IPS-15b (cell line): ENCODE data around the gene CNIH4.
"Not testable (repeated sequence)": the region's sequence is repeated elsewhere in the genome, so short reads cannot be mapped to it uniquely, and the experiment has no call there.

Experiments
- H3K27me3 ChIP-seq: one replicate; pipeline ENCODE4 v1.6.1; 2013; ENCODE audit warnings: low read length; ENCODE audit not compliant: control insufficient read depth, insufficient read depth
- H3K36me3 ChIP-seq: one replicate; pipeline ENCODE4 v1.6.1; 2013; ENCODE audit warnings: low read length; ENCODE audit not compliant: control insufficient read depth, insufficient read depth
- H3K4me1 ChIP-seq: one replicate; pipeline ENCODE4 v1.6.1; 2013; ENCODE audit warnings: mild to moderate bottlenecking, low read length; ENCODE audit not compliant: control insufficient read depth, insufficient read depth
- H3K4me3 ChIP-seq: one replicate; pipeline ENCODE4 v1.5.1; 2013; ENCODE audit warnings: low read depth, low read length
- H3K9ac ChIP-seq: one replicate; pipeline ENCODE4 v1.6.1; 2013; ENCODE audit warnings: low read depth, mild to moderate bottlenecking, low read length
- H3K9me3 ChIP-seq: one replicate; pipeline ENCODE4 v1.6.1; 2013; ENCODE audit warnings: mild to moderate bottlenecking, low read length; ENCODE audit not compliant: control insufficient read depth, insufficient read depth

CNIH4 gene

GRCh38 chr1:224356685-224357625, at the start of gene CNIH4:
Gene CNIH4 (plus strand): TSS chr1:224356879. CDS start chr1:224356925, 46 bp downstream.
- Histone ChIP-seq H3K4me1 (peaks cover 6% of the 10 kb centered on the region), H3K27me3 (no peaks in the 10 kb centered on the region), H3K9me3 (no peaks in the 10 kb centered on the region), H3K36me3 (no peaks in the 10 kb centered on the region), H3K4me3 (peak within 1 kb of the TSS; percentile 73), H3K9ac (peak within 1 kb of the TSS; percentile 71)

- Histone ChIP-seq H3K4me1 (no peaks in the 10 kb centered on the region), H3K36me3 (peaks cover 30% of the 10 kb centered on the region), H3K9ac (no peak overlapping the region), H3K9me3 (no peaks in the 10 kb centered on the region), H3K4me3 (no peak overlapping the region), H3K27me3 (no peaks in the 10 kb centered on the region)
These were observed 48.6 kb upstream of the CNIH4 start for GRCh38 chr1:224308064-224308463.

- not testable (repeated sequence) for H3K9ac ChIP-seq, H3K4me3 ChIP-seq, H3K9me3 ChIP-seq, H3K4me1 ChIP-seq, H3K27me3 ChIP-seq
- H3K36me3 ChIP-seq, result peaks cover 12% of the 10 kb centered on the region
These were observed 45.2 kb upstream of the CNIH4 start for GRCh38 chr1:224311503-224311902.

- H3K9ac ChIP-seq, result no peak overlapping the region
- H3K4me1 ChIP-seq, result no peaks in the 10 kb centered on the region
- H3K9me3 ChIP-seq, result no peaks in the 10 kb centered on the region
- H3K27me3 ChIP-seq, result no peaks in the 10 kb centered on the region
- H3K36me3 ChIP-seq, result peaks cover 10% of the 10 kb centered on the region
- H3K4me3 ChIP-seq, result no peak overlapping the region
These were observed 44.7 kb upstream of the CNIH4 start for GRCh38 chr1:224312025-224312424.

- peaks cover 4% of the 10 kb centered on the region for H3K36me3 ChIP-seq
- H3K27me3 ChIP-seq, result no peaks in the 10 kb centered on the region
- no peaks in the 10 kb centered on the region for H3K9me3 ChIP-seq
- H3K4me1 ChIP-seq, result no peaks in the 10 kb centered on the region
- no peak overlapping the region for H3K4me3 ChIP-seq
- no peak overlapping the region for H3K9ac ChIP-seq
These were observed 39.2 kb upstream of the CNIH4 start for GRCh38 chr1:224317383-224318045.

GRCh38 chr1:224321706-224322105, 35.0 kb upstream of the CNIH4 start:
- no peaks in the 10 kb centered on the region for H3K9me3 ChIP-seq

GRCh38 chr1:224325959-224326358, 30.7 kb upstream of the CNIH4 start:
- Histone ChIP-seq H3K4me3 (no peak overlapping the region), H3K9ac (no peak overlapping the region), H3K4me1 (peaks cover 4% of the 10 kb centered on the region), H3K27me3 (no peaks in the 10 kb centered on the region), H3K36me3 (no peaks in the 10 kb centered on the region), H3K9me3 (no peaks in the 10 kb centered on the region)

More at GRCh38 chr1:224321706-224322105, 35.0 kb upstream of the CNIH4 start:
- H3K36me3 ChIP-seq, result peaks cover 4% of the 10 kb centered on the region
- H3K9ac ChIP-seq, result no peak overlapping the region
- no peaks in the 10 kb centered on the region for H3K27me3 ChIP-seq
- no peaks in the 10 kb centered on the region for H3K4me1 ChIP-seq
- no peak overlapping the region for H3K4me3 ChIP-seq

- Histone ChIP-seq H3K4me3 (peak overlapping the region; percentile 0), H3K36me3 (no peaks in the 10 kb centered on the region), H3K27me3 (no peaks in the 10 kb centered on the region), H3K4me1 (peaks cover 4% of the 10 kb centered on the region), H3K9ac (no peak overlapping the region), H3K9me3 (no peaks in the 10 kb centered on the region)
These were observed 28.0 kb upstream of the CNIH4 start for GRCh38 chr1:224328644-224329043.

- peak overlapping the region; percentile 91 for H3K9ac ChIP-seq
- H3K4me3 ChIP-seq, result peak overlapping the region; percentile 97
- no peaks in the 10 kb centered on the region for H3K36me3 ChIP-seq
- H3K4me1 ChIP-seq, result peaks cover 4% of the 10 kb centered on the region
- no peaks in the 10 kb centered on the region for H3K27me3 ChIP-seq
- H3K9me3 ChIP-seq, result no peaks in the 10 kb centered on the region
These were observed 27.2 kb upstream of the CNIH4 start for GRCh38 chr1:224329484-224329841.

- Histone ChIP-seq H3K27me3 (no peaks in the 10 kb centered on the region), H3K4me1 (peaks cover 4% of the 10 kb centered on the region), H3K9ac (peak within 1 kb of the TSS; percentile 91), H3K9me3 (no peaks in the 10 kb centered on the region), H3K4me3 (peak within 1 kb of the TSS; percentile 97), H3K36me3 (no peaks in the 10 kb centered on the region)
These were observed 26.6 kb upstream of the CNIH4 start, which contains the start of gene NVL for GRCh38 chr1:224329842-224330753. Gene NVL (minus strand): TSS chr1:224330172. CDS start chr1:224330127, 45 bp downstream.

- Histone ChIP-seq H3K36me3 (no peaks in the 10 kb centered on the region), H3K9ac (no peak overlapping the region), H3K27me3 (no peaks in the 10 kb centered on the region), H3K4me3 (no peak overlapping the region), H3K4me1 (peaks cover 4% of the 10 kb centered on the region), H3K9me3 (no peaks in the 10 kb centered on the region)
These were observed 25.4 kb upstream of the CNIH4 start for GRCh38 chr1:224331326-224331725.
